Measurements from ENCODE around the gene ABR.
A peak's percentile ranks its signal among the peaks of the same experiment; 100 is the strongest.

ABR gene

DNA sequence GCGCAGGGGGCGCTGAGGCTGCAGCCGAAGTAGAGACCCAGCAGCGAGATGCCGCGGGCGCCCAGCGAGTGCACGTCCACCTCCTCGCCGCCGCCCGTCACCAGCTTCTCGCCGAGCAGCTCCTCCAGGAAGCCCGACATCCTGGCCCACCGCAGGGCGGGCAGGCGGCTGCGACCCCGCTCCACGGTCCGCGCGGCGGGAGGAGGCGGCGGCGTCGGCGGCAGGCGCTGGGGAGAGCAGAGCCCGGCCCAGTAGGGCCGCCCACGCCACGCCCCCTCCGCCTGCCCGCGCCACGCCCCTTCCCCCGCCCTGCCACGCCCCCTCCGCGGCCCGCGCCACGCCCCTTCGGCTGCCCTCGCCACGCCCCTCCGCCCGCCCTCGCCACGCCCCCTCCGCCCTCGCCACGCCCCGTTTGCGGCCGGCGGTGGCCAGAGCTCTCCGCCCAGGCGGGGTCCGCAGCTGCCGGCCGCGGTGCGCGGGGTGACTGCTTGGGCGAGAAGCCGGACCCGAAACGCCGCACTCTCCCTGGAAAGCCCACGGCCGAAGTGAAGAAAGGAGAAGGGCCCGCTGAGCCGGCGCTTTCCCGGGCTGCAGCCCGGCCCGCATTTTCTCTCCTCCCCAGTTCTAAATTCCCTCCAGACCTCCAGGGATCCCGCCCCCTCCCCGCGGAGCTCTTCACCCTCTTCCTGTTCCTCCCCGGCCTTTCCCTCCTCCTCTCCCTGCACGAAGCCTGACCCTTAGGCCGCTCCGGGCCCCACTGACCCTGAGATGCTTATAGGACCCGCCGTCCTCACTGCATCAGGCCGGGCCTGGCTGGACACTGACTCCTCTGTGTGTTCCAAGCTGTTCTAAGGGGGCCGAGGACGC is 200.0 kb downstream of the ABR start, which contains the start of gene NXN:
Gene NXN, minus strand, starts transcription at position 238 of the 867 bp plus-strand sequence.
- TF ChIP-seq, protein P1, sequence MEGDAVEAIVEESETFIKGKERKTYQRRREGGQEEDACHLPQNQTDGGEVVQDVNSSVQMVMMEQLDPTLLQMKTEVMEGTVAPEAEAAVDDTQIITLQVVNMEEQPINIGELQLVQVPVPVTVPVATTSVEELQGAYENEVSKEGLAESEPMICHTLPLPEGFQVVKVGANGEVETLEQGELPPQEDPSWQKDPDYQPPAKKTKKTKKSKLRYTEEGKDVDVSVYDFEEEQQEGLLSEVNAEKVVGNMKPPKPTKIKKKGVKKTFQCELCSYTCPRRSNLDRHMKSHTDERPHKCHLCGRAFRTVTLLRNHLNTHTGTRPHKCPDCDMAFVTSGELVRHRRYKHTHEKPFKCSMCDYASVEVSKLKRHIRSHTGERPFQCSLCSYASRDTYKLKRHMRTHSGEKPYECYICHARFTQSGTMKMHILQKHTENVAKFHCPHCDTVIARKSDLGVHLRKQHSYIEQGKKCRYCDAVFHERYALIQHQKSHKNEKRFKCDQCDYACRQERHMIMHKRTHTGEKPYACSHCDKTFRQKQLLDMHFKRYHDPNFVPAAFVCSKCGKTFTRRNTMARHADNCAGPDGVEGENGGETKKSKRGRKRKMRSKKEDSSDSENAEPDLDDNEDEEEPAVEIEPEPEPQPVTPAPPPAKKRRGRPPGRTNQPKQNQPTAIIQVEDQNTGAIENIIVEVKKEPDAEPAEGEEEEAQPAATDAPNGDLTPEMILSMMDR (IDR thresholded peaks at IDR 0.05; ENCODE audit: low read depth, low read length, missing control alignments), result peak; percentile 20
- in situ Hi-C loops (cut with HindIII; ENCODE audit: low sequenced_read_pairs), result loop anchor here (10.0 to 25.0 kb wide), 2 partner anchors 105 to 192 kb away; partner anchors contain the start of genes GLOD4 and MRM3
- DNase-seq (ENCODE audit: low read depth), result no peak
- H3K4me3 ChIP-seq (ENCODE audit: low read depth, low read length), result peak within 1 kb of the TSS; percentile 72

DNA sequence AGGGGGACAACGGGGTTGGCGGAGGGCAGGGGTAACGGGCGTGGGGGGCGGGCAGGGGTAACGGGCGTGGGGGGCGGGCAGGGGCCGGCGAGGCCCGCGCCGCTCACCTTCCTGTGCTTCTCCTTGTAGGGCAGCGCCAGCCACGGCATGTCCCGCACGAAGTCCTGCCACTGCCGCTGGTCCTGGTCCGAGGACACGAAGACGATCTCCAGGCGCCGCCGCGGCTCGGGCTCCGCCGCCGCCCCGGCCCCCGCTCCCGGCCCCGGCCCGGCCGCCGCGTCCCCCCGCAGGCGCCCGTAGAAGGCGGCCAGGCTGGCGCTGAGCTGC is 200.6 kb downstream of the ABR start:
- DNase-seq (ENCODE audit: low read depth), result no peak
- peak overlapping the region; percentile 72 for H3K4me3 ChIP-seq (ENCODE audit: low read depth, low read length)
- in situ Hi-C loops (cut with HindIII; ENCODE audit: low sequenced_read_pairs), result loop anchor here (10.0 to 25.0 kb wide), 2 partner anchors 104 to 192 kb away; partner anchors contain the start of genes GLOD4 and MRM3
- TF ChIP-seq, protein P1 (IDR thresholded peaks at IDR 0.05; ENCODE audit: low read depth, low read length, missing control alignments), result no peak

DNA sequence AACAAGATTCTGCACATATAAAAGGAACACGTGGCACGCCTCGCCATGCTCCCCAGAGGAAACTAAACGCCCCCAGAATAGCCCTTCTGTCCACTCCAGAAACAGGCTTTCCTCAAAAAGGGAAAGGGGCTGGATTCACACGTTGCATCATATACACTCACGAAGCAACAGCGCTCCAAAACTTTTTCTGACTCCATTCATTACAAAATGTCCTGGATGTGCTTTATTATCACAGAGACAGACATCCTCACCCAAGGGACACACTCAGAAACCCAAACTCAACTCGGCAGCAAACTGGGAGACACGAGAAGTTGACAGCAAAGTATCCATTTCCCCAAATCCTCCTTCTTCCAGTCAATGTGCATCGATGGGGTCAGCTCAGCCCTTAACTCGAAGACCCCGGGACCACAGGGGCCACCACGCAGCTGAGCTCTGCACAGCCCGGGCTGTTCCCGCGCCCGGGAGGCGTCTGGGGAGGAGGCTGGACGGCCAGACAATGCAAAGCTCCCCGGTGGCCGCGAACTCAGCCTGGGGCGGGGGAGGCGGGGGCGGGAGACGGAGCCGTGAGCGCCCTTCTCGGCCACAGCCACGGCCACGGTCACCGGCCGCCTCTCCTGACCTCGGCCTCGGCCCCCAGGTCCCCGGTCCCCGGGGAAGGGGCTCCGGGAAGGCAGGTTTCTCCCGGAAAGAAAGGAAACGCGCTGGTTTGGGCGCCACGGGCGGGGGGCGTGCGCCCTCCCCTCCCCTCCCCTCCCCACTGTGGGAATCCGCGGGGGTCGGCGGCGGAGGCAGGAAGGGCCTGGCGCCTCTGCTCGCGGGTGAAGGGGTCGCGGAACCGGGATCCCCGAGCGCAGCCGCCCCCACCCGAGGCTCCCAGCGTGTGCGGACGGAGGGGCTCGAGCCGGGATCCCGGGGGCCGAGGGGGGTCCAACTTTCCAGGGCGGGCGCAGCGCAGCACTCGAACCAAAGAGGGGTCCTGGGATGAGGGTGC is 201.4 kb downstream of the ABR start:
- peak overlapping the region; percentile 72 for H3K4me3 ChIP-seq (ENCODE audit: low read depth, low read length)
- DNase-seq (ENCODE audit: low read depth), result no peak
- TF ChIP-seq, protein P1 (IDR thresholded peaks at IDR 0.05; ENCODE audit: low read depth, low read length, missing control alignments), result no peak
- in situ Hi-C loops (cut with HindIII; ENCODE audit: low sequenced_read_pairs), result loop anchor here (10.0 to 25.0 kb wide), 2 partner anchors 104 to 191 kb away; partner anchors contain the start of genes GLOD4 and MRM3

DNA sequence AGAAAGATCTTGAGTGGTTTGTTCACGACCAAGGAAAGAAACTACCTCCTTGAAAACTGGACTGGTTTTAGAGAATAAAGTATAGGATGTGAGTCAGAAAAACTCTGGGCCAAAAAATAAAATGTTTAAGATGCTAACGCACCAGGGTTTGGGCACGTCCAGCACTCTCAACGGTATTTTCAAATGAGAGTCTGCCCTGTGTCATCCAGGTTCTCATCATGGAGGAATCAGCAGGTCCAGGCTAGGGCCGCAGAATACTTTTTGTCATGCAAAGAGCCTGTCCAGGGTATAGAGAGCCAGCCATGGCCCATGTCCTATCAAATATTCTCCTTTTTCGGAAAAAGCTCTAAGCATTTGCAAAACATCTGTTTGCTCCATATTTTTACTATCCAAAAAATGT is 202.6 kb downstream of the ABR start:
- in situ Hi-C loops (cut with HindIII; ENCODE audit: low sequenced_read_pairs), result loop anchor here (10.0 to 25.0 kb wide), 2 partner anchors 102 to 190 kb away; partner anchors contain the start of genes GLOD4 and MRM3

DNA sequence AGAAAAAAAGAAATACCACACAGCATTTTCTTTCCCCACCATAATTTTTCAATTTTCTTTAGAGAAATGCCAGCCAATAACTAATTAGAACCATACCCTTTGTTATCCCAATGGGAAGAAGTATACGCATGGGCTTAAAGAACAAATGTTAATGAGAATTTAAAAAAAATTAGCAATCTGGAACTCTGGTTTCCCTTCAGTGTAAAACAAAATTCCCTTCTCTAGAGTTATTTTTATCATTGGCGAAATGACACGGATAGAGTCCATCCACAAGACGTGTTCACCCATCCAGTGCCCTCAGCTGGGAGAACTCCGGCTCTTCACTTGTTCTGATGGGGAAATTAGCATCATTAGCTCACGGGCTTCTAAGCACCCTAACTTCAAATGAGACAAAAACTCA is 203.5 kb downstream of the ABR start:
- peak overlapping the region; percentile 72 for H3K4me3 ChIP-seq (ENCODE audit: low read depth, low read length)
- in situ Hi-C loops (cut with HindIII; ENCODE audit: low sequenced_read_pairs), result loop anchor here (10.0 to 25.0 kb wide), 2 partner anchors 102 to 189 kb away; partner anchors contain the start of genes GLOD4 and MRM3
- no peak for DNase-seq (ENCODE audit: low read depth)
- TF ChIP-seq, protein P1 (IDR thresholded peaks at IDR 0.05; ENCODE audit: low read depth, low read length, missing control alignments), result no peak

More for the DNA sequence above, 202.6 kb downstream of the ABR start:
- no peak for DNase-seq (ENCODE audit: low read depth)
- TF ChIP-seq, protein P1 (IDR thresholded peaks at IDR 0.05; ENCODE audit: low read depth, low read length, missing control alignments), result no peak
- peak overlapping the region; percentile 72 for H3K4me3 ChIP-seq (ENCODE audit: low read depth, low read length)
